Activated T-helper 1 cell treated with anti-CD3 and anti-CD28 coated beads, Interleukin-12 subunit alpha, Interleukin-12 subunit beta, Interleukin-2, Interleukin-4 antibody, amounts not matched to agents 30 ng/mL and 10 ng/mL and 1 ng/mL, durations not matched to agents 14 hours and 24 hours and 36 hours (primary cell): ENCODE results near the gene FGD3. TPM values are rescaled to one million over a fixed set of nuclear protein-coding genes. Genes with fewer than 3 reads are reported as not detected.

ENCODE experiments used
- DNase-seq: peaks from one replicate; pipeline ENCODE4 v3.0.0; 2021; ENCODE audit warnings: low spot score
- H3K27ac Mint-ChIP-seq: one replicate; pipeline ENCODE4 v1.8.0; 2021; ENCODE audit warnings: mild to moderate bottlenecking, mixed read lengths
- H3K27me3 Mint-ChIP-seq: one replicate; pipeline ENCODE4 v1.8.0; 2022; ENCODE audit warnings: mild to moderate bottlenecking, moderate library complexity, mixed read lengths; ENCODE audit not compliant: insufficient read depth
- H3K36me3 Mint-ChIP-seq: one replicate; pipeline ENCODE4 v1.8.0; 2021; ENCODE audit warnings: low read depth, mixed read lengths
- H3K4me1 Mint-ChIP-seq: one replicate; pipeline ENCODE4 v1.8.0; 2021; ENCODE audit warnings: low read depth, mixed read lengths
- H3K4me3 Mint-ChIP-seq: one replicate; pipeline ENCODE4 v1.8.0; 2021; ENCODE audit warnings: mild to moderate bottlenecking, moderate library complexity, mixed read lengths
- H3K9me3 Mint-ChIP-seq: one replicate; pipeline ENCODE4 v1.8.0; 2021; ENCODE audit warnings: mixed read lengths
- intact Hi-C: fragments of 100-400 bp; cut with micrococcal nuclease; formaldehyde crosslinking; loops from one replicate; pipeline ENCODE4 v1.15.1; 2024
- total RNA-seq: library from RNA; stranded (reverse); gene quantifications from 2 replicates; pipeline ENCODE4 v1.2.3, GENCODE V29; 2022

The FGD3 gene
- total RNA-seq, 1 donor from 2014 or later, result 43.9 TPM

- intact Hi-C loops, result no loop called here
These were observed 1.5 kb upstream of the FGD3 start for GRCh38 chr9:92945796-92946195.

GRCh38 chr9:92948038-92948534 is 763 bp downstream of the FGD3 start:
- DNase-seq, result no peak
- peaks cover 13% of the 10 kb centered on the region for H3K27me3 Mint-ChIP-seq
- H3K27ac Mint-ChIP-seq, result no peak overlapping the region
- H3K9me3 Mint-ChIP-seq, result no peaks in the 10 kb centered on the region
- intact Hi-C loops, result no loop called here
- peak overlapping the region; percentile 84 for H3K4me3 Mint-ChIP-seq
- H3K4me1 Mint-ChIP-seq, result peaks cover 33% of the 10 kb centered on the region
- H3K36me3 Mint-ChIP-seq, result peaks cover 2% of the 10 kb centered on the region

More at GRCh38 chr9:92945796-92946195, 1.5 kb upstream of the FGD3 start:
- H3K36me3 Mint-ChIP-seq, result peaks cover 2% of the 10 kb centered on the region
- H3K27me3 Mint-ChIP-seq, result peaks cover 13% of the 10 kb centered on the region
- no peak for DNase-seq
- H3K4me1 Mint-ChIP-seq, result peaks cover 26% of the 10 kb centered on the region
- H3K4me3 Mint-ChIP-seq, result no peak overlapping the region
- no peak overlapping the region for H3K27ac Mint-ChIP-seq
- H3K9me3 Mint-ChIP-seq, result no peaks in the 10 kb centered on the region

- Mint-ChIP-seq H3K27ac (no peak overlapping the region), H3K4me1 (peaks cover 38% of the 10 kb centered on the region), H3K27me3 (peaks cover 13% of the 10 kb centered on the region), H3K36me3 (peaks cover 2% of the 10 kb centered on the region), H3K9me3 (no peaks in the 10 kb centered on the region), H3K4me3 (peak overlapping the region; percentile 84)
- no peak for DNase-seq
- intact Hi-C loops, result no loop called here
These were observed 1.3 kb downstream of the FGD3 start for GRCh38 chr9:92948632-92949031.

- H3K27ac Mint-ChIP-seq, result no peak overlapping the region
- H3K9me3 Mint-ChIP-seq, result no peaks in the 10 kb centered on the region
These were observed 2.1 kb downstream of the FGD3 start for GRCh38 chr9:92949266-92949982.

GRCh38 chr9:92950359-92950955 is 3.1 kb downstream of the FGD3 start:
- intact Hi-C loops, result no loop called here
- Mint-ChIP-seq H3K9me3 (no peaks in the 10 kb centered on the region), H3K27me3 (peaks cover 13% of the 10 kb centered on the region), H3K36me3 (peaks cover 2% of the 10 kb centered on the region), H3K27ac (no peak overlapping the region), H3K4me3 (no peak overlapping the region), H3K4me1 (peaks cover 54% of the 10 kb centered on the region)
- DNase-seq, result no peak

More at GRCh38 chr9:92949266-92949982, 2.1 kb downstream of the FGD3 start:
- Mint-ChIP-seq H3K27me3 (peaks cover 13% of the 10 kb centered on the region), H3K4me1 (peaks cover 46% of the 10 kb centered on the region), H3K4me3 (no peak overlapping the region), H3K36me3 (peaks cover 2% of the 10 kb centered on the region)
- DNase-seq, result no peak
- intact Hi-C loops, result no loop called here

GRCh38 chr9:92952906-92953610 is 5.7 kb downstream of the FGD3 start:
- Mint-ChIP-seq H3K27ac (no peak overlapping the region), H3K36me3 (no peaks in the 10 kb centered on the region), H3K27me3 (peaks cover 5% of the 10 kb centered on the region), H3K4me1 (peaks cover 58% of the 10 kb centered on the region), H3K9me3 (no peaks in the 10 kb centered on the region), H3K4me3 (no peak overlapping the region)
- no peak for DNase-seq
- intact Hi-C loops, result no loop called here

GRCh38 chr9:92954049-92954861 is 6.9 kb downstream of the FGD3 start:
- peak overlapping the region; percentile 49 for H3K4me3 Mint-ChIP-seq
- H3K4me1 Mint-ChIP-seq, result peaks cover 56% of the 10 kb centered on the region
- peak; percentile 73 for DNase-seq
- no peaks in the 10 kb centered on the region for H3K9me3 Mint-ChIP-seq
- H3K27ac Mint-ChIP-seq, result peak overlapping the region; percentile 88
- H3K36me3 Mint-ChIP-seq, result no peaks in the 10 kb centered on the region
- H3K27me3 Mint-ChIP-seq, result peaks cover 4% of the 10 kb centered on the region
- intact Hi-C loops, result loop anchor here (1.0 kb wide), 2 partner anchors 10 to 284 kb away; partner anchors contain the start of gene IPPK

GRCh38 chr9:92954886-92955285 is 7.6 kb downstream of the FGD3 start:
- H3K4me1 Mint-ChIP-seq, result peaks cover 53% of the 10 kb centered on the region
- peaks cover 2% of the 10 kb centered on the region for H3K27me3 Mint-ChIP-seq
- DNase-seq, result no peak
- H3K27ac Mint-ChIP-seq, result peak overlapping the region; percentile 88
- H3K36me3 Mint-ChIP-seq, result no peaks in the 10 kb centered on the region
- intact Hi-C loops, result loop anchor here (1.0 to 5.0 kb wide), 4 partner anchors 9 to 1712 kb away; partner anchors contain the start of gene IPPK
- H3K4me3 Mint-ChIP-seq, result peak overlapping the region; percentile 49
- no peaks in the 10 kb centered on the region for H3K9me3 Mint-ChIP-seq

- Mint-ChIP-seq H3K27ac (no peak overlapping the region), H3K36me3 (peaks cover 15% of the 10 kb centered on the region), H3K4me3 (no peak overlapping the region)
These were observed 13.4 kb downstream of the FGD3 start for GRCh38 chr9:92960561-92961290.

GRCh38 chr9:92961627-92962302 is 14.4 kb downstream of the FGD3 start:
- Mint-ChIP-seq H3K27ac (peak overlapping the region; percentile 84), H3K4me1 (peaks cover 58% of the 10 kb centered on the region), H3K9me3 (peaks cover 12% of the 10 kb centered on the region), H3K27me3 (no peaks in the 10 kb centered on the region), H3K36me3 (peaks cover 16% of the 10 kb centered on the region), H3K4me3 (peak overlapping the region; percentile 38)
- intact Hi-C loops, result loop anchor here (5.0 kb wide), 2 partner anchors 84 to 196 kb away; partner anchors contain the start of gene ZNF484
- DNase-seq, result no peak

More at GRCh38 chr9:92960561-92961290, 13.4 kb downstream of the FGD3 start:
- Mint-ChIP-seq H3K9me3 (peaks cover 12% of the 10 kb centered on the region), H3K4me1 (peaks cover 58% of the 10 kb centered on the region), H3K27me3 (no peaks in the 10 kb centered on the region)
- intact Hi-C loops, result loop anchor here (5.0 kb wide), 2 partner anchors 83 to 197 kb away; partner anchors contain the start of gene ZNF484
- DNase-seq, result no peak

- H3K27ac Mint-ChIP-seq, result peak overlapping the region; percentile 84
- no peaks in the 10 kb centered on the region for H3K27me3 Mint-ChIP-seq
- peak overlapping the region; percentile 38 for H3K4me3 Mint-ChIP-seq
- peaks cover 58% of the 10 kb centered on the region for H3K4me1 Mint-ChIP-seq
- H3K36me3 Mint-ChIP-seq, result peaks cover 19% of the 10 kb centered on the region
- intact Hi-C loops, result loop anchor here (5.0 kb wide), 2 partner anchors 85 to 195 kb away; partner anchors contain the start of gene ZNF484
- DNase-seq, result no peak
- H3K9me3 Mint-ChIP-seq, result peaks cover 12% of the 10 kb centered on the region
These were observed 15.0 kb downstream of the FGD3 start for GRCh38 chr9:92962303-92962649.
